Measurements from ENCODE around the gene UBASH3A. TPM values are rescaled to one million over a fixed set of nuclear protein-coding genes. Genes with fewer than 3 reads are reported as not detected.
A peak's percentile ranks its signal among the peaks of the same experiment; 100 is the strongest.

UBASH3A gene
- total and polyA plus RNA-seq, 4 donors = 0.58 to 0.88 (median 0.67) TPM

- ATAC-seq (ENCODE audit: insufficient read depth, low FRiP score) (no peak), DNase-seq (peak in 1 of 3 donors; percentile 14)
- H3K4me3 ChIP-seq = no peak overlapping the region
- H3K27ac ChIP-seq (ENCODE audit: low read depth in 1 of 2, low read length in 1 of 2) = peak overlapping the region in 1 of 2 donors; percentile 20
- 19 to 40% methylated on average over 12 of the region's 12 CpGs for WGBS, 2 donors
- no peaks in the 10 kb centered on the region for H3K27me3 ChIP-seq (ENCODE audit: control insufficient read depth in 3 of 3, insufficient read depth in 3 of 3, low read length in 2 of 3)
- TF ChIP-seq, protein P1, sequence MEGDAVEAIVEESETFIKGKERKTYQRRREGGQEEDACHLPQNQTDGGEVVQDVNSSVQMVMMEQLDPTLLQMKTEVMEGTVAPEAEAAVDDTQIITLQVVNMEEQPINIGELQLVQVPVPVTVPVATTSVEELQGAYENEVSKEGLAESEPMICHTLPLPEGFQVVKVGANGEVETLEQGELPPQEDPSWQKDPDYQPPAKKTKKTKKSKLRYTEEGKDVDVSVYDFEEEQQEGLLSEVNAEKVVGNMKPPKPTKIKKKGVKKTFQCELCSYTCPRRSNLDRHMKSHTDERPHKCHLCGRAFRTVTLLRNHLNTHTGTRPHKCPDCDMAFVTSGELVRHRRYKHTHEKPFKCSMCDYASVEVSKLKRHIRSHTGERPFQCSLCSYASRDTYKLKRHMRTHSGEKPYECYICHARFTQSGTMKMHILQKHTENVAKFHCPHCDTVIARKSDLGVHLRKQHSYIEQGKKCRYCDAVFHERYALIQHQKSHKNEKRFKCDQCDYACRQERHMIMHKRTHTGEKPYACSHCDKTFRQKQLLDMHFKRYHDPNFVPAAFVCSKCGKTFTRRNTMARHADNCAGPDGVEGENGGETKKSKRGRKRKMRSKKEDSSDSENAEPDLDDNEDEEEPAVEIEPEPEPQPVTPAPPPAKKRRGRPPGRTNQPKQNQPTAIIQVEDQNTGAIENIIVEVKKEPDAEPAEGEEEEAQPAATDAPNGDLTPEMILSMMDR (IDR thresholded peaks at IDR 0.05; ENCODE audit: control extremely low read depth, extremely low read depth) = no peak
- no peaks in the 10 kb centered on the region for H3K36me3 ChIP-seq (ENCODE audit: control insufficient read depth in 4 of 4, insufficient read depth in 4 of 4, low read length in 4 of 4)
- no peak overlapping the region for H3K9ac ChIP-seq (ENCODE audit: insufficient read depth in 1 of 2, low read length in 2 of 2)
- H3K4me1 ChIP-seq (ENCODE audit: control insufficient read depth in 5 of 5, insufficient read depth in 5 of 5, low read length in 5 of 5) = no peaks in the 10 kb centered on the region
- H3K9me3 ChIP-seq (ENCODE audit: control insufficient read depth in 4 of 4, insufficient read depth in 3 of 4, low read length in 3 of 4) = no peaks in the 10 kb centered on the region
These were observed 21.3 kb downstream of the UBASH3A start for GRCh38 chr21:42424914-42425541.

DNA sequence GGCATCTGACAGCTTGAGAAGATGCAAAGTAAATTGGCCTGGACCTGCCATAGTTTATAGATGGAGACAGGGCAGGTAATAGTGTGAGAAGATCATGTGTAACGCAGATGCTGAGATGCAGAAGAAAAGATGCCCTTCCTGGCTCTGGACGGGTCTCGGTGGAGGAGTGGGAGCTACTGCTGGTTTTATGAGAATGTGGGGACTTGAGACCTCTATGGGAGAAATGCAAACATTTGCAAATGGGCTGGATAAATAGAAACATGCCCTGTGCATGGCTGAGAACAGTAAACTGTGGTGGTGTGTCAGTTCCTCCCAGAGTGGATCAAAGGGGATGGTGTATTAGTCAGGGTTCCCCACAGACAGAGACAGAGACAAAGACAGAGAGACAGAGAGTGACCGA is 21.9 kb downstream of the UBASH3A start:
- no peak for ATAC-seq (ENCODE audit: insufficient read depth, low FRiP score)
- no peak overlapping the region for H3K27ac ChIP-seq (ENCODE audit: low read depth in 1 of 2, low read length in 1 of 2)
- TF ChIP-seq, protein P1 (IDR thresholded peaks at IDR 0.05; ENCODE audit: control extremely low read depth, extremely low read depth) = no peak
- H3K4me3 ChIP-seq = no peak overlapping the region
- H3K9ac ChIP-seq (ENCODE audit: insufficient read depth in 1 of 2, low read length in 2 of 2) = no peak overlapping the region
- 33 to 51% methylated on average over 4 of the region's 4 CpGs for WGBS, 2 donors
- H3K4me1 ChIP-seq (ENCODE audit: control insufficient read depth in 5 of 5, insufficient read depth in 5 of 5, low read length in 5 of 5) = no peaks in the 10 kb centered on the region
- peaks cover 0 to 1% (median 0%) of the 10 kb centered on the region in 4 donors for H3K9me3 ChIP-seq (ENCODE audit: control insufficient read depth in 4 of 4, insufficient read depth in 3 of 4, low read length in 3 of 4)
- no peaks in the 10 kb centered on the region for H3K36me3 ChIP-seq (ENCODE audit: control insufficient read depth in 4 of 4, insufficient read depth in 4 of 4, low read length in 4 of 4)
- DNase-seq = no peak
- no peaks in the 10 kb centered on the region for H3K27me3 ChIP-seq (ENCODE audit: control insufficient read depth in 3 of 3, insufficient read depth in 3 of 3, low read length in 2 of 3)

DNA sequence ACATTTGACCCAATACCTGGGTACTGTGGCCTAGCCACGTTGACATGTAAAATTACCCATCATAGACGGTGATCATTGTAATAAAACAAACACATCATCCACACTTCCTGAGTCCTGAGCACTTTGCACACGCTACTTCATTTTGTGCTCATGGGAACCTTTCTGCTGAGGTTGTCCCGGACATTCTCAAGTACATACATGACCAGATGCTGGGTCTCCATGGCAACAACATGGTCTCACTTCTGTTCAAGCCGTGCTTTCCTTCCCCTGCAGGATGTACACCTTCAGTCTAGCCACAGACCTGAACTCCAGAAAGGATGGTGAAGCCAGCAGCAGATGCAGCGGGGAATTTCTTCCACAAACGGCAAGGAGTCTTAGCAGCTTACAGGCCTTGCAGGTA is 22.7 kb downstream of the UBASH3A start:
- H3K9ac ChIP-seq (ENCODE audit: insufficient read depth in 1 of 2, low read length in 2 of 2) = no peak overlapping the region
- H3K36me3 ChIP-seq (ENCODE audit: control insufficient read depth in 4 of 4, insufficient read depth in 4 of 4, low read length in 4 of 4) = no peaks in the 10 kb centered on the region
- DNase-seq (no peak), ATAC-seq (ENCODE audit: insufficient read depth, low FRiP score) (no peak)
- H3K4me1 ChIP-seq (ENCODE audit: control insufficient read depth in 5 of 5, insufficient read depth in 5 of 5, low read length in 5 of 5) = no peaks in the 10 kb centered on the region
- peaks cover 0 to 1% (median 0%) of the 10 kb centered on the region in 4 donors for H3K9me3 ChIP-seq (ENCODE audit: control insufficient read depth in 4 of 4, insufficient read depth in 3 of 4, low read length in 3 of 4)
- H3K27me3 ChIP-seq (ENCODE audit: control insufficient read depth in 3 of 3, insufficient read depth in 3 of 3, low read length in 2 of 3) = no peaks in the 10 kb centered on the region
- no peak overlapping the region for H3K4me3 ChIP-seq
- TF ChIP-seq, protein P1 (IDR thresholded peaks at IDR 0.05; ENCODE audit: control extremely low read depth, extremely low read depth) = no peak
- 80 to 87% methylated on average over 7 of the region's 7 CpGs for WGBS, 2 donors
- no peak overlapping the region for H3K27ac ChIP-seq (ENCODE audit: low read depth in 1 of 2, low read length in 1 of 2)
